C4-2B (cell line): ENCODE results near the gene POLN.
A peak's percentile ranks its signal among the peaks of the same experiment; 100 is the strongest.

Source experiments
- ZFX ChIP-seq: fragments of 450-650 bp; IDR thresholded peaks from 2 replicates; pipeline ENCODE4 v1.6.1; 2017
- TF ChIP-seq, protein P1 (sequence below): fragments of 450-650 bp; conservative IDR thresholded peaks from 2 replicates; pipeline ENCODE4 v1.5.1; 2017; ENCODE audit warnings: mild to moderate bottlenecking

DNA sequence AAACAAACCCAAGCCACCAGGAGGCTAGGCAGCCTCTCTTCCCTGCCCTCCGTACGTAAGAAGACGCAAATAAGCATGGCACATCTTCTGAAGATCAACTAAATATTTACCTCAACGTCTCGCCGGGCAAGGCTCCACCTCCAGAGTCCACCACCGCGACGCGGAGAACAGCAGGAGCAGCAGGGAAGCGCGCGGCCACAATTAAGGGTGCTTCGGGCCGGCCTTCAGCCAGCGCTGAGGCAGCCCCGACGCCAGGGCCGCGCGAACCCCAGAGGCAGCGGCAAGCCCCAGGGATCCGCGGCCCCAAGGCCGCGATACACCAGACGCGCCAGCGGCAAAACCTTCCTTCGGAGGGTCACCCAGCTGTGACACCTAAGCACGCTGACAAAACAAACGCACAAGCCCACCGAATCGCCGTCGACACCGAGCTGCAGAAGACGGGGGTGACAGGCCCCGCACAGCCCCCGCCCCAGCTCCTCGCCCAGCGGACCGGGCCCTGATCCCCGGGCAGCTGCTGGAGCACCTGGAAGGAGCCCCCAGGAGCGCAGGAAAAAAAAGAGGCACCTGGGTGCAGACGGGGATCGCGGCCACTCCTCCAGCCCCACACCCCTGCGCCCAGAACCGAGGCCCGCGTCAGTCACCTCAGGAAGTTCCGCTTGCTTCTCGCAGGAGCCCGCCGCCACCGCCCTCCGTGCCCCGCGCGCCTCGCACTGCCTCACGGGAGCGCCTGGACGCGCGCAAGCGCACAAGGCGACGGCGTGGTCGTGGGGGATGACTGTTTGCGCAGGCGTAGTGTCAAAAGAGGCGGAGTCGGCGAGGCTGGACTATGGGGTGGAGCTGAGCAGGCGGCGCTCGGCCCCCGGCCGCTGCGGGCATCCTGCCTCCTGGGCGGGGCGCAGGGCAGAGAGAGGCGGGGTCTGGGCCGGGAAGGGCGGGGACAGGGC lies at the start of gene POLN, which contains the start of gene HAUS3:
- TF ChIP-seq, protein P1, sequence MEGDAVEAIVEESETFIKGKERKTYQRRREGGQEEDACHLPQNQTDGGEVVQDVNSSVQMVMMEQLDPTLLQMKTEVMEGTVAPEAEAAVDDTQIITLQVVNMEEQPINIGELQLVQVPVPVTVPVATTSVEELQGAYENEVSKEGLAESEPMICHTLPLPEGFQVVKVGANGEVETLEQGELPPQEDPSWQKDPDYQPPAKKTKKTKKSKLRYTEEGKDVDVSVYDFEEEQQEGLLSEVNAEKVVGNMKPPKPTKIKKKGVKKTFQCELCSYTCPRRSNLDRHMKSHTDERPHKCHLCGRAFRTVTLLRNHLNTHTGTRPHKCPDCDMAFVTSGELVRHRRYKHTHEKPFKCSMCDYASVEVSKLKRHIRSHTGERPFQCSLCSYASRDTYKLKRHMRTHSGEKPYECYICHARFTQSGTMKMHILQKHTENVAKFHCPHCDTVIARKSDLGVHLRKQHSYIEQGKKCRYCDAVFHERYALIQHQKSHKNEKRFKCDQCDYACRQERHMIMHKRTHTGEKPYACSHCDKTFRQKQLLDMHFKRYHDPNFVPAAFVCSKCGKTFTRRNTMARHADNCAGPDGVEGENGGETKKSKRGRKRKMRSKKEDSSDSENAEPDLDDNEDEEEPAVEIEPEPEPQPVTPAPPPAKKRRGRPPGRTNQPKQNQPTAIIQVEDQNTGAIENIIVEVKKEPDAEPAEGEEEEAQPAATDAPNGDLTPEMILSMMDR: no peak; the same call in 1 of the 2 replicates
- peak; percentile 85 for TF ChIP-seq ZFX
